GM18909 (cell line): ENCODE data around the gene ZC3H12C.
A peak's percentile ranks its signal among the peaks of the same experiment; 100 is the strongest.

Experiments used
- ATAC-seq: cut with Tn5 transposase; IDR thresholded peaks from one replicate; pipeline ENCODE4 v1.9.1; 2021; ENCODE audit warnings: mild to moderate bottlenecking; ENCODE audit not compliant: unreplicated experiment, poor library complexity

The ZC3H12C gene

DNA sequence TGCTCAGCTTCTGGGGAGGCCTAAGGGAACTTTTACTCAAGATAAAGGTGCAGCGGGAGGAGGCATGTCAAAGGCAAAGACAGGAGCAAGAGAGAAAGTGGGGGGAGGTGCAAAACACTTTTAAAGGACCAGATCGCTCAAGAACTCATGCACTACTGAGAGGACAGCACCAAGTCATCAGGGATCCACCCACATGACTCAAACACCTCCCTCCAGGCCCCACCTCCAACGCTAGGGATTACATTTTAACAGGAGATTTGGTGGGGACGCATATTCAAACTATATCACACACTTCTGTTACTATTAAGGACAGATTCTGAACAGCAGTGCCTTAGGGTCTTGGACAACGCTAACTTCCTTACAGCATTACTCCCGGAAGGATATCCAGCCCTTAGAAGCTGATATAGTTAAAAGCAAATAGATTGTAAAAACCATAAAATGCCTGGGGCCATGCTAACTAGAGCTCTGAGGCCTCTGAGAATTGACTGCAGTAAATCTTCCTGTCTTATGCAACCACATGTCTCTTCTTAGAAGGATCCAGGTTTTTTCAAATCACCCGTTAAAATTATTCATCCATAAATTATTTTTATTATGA is 16.7 kb upstream of the ZC3H12C start:
- ATAC-seq: peak; percentile 48

DNA sequence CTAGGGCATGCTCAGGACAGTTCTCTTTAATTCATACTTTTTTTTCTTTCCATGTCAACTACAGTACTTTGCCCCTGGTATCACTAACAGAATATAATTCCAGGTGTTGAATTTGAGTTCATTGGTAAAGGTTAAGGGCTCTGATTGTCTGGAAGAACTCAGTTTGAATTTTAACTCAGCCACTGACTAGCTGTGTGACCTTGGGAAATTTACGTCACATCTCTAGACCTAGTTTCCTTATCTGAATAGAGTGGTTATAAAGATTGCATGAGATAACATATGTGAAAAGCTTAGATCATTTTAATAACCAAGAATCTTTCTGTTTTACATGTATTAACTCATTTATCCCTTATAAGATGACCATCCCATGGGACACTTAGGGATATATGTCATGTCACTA is 15.8 kb upstream of the ZC3H12C start:
- peak; percentile 29 for ATAC-seq

GRCh38 chr11:110077831-110078325 is 15.3 kb upstream of the ZC3H12C start:
- peak; percentile 92 for ATAC-seq

- ATAC-seq: no peak
Observed at GRCh38 chr11:110078923-110079544, 14.2 kb upstream of the ZC3H12C start.

DNA sequence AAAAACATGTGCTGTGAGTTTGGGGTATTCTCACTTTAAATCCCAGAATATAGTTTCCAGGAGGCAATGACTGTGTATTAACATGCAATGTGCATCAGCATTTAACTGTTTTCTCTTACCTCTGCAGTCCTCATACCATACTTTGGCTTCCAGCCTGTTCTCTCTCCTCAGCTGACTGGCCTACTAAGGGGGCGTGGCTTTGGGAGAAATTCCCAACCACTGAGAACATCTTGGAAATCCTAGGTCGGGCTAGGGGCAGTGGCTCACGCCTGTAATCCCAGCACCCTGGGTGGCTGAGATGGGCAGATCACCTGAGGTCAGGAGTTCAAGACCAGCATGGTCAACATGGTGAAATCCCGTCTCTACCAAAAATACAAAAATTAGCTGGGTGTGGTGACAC is 13.5 kb upstream of the ZC3H12C start:
- no peak for ATAC-seq

DNA sequence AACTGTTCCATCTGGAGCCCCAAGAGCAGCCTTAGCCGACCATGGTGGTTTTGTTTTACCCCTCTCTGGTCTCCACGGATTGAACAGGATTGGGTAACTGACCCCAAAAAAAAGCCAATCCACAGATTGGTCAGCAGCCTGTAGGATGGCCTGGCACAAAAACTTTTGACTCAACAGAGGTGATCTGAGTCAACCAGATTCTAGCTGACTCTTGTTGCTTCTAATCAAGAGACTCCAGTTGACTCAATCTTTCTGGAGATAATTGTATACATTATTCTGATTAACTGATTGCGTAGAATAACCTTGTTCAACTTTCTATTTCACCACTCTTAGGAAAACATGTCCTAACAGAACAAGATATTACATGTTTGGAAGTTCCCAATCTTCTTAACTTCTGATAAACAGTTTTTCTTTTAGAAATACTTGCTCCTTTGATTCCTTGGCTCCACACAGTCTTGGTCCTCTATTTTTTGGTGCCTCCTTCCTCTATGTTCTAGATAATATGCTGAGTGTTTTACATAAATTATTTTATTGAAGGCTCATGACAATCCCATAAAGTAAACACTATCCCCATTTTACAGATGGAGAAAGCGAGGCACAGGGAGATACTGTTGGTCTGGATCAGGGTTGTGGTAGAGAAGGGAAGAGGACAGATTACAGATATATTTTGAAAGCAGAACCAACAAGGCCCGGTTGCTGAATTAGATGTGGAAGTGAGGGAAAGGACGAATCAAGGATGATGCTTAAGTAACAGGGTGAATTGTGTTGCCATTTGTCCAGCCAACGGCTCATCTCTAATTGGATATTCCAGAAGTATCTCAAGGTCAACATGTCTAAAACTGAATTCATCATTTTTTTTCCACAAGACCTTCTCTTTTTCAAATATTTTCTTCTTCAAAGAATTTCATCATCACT is 11.5 kb upstream of the ZC3H12C start:
- ATAC-seq: no peak

- no peak for ATAC-seq
Observed at GRCh38 chr11:110082899-110083298, 10.3 kb upstream of the ZC3H12C start.

DNA sequence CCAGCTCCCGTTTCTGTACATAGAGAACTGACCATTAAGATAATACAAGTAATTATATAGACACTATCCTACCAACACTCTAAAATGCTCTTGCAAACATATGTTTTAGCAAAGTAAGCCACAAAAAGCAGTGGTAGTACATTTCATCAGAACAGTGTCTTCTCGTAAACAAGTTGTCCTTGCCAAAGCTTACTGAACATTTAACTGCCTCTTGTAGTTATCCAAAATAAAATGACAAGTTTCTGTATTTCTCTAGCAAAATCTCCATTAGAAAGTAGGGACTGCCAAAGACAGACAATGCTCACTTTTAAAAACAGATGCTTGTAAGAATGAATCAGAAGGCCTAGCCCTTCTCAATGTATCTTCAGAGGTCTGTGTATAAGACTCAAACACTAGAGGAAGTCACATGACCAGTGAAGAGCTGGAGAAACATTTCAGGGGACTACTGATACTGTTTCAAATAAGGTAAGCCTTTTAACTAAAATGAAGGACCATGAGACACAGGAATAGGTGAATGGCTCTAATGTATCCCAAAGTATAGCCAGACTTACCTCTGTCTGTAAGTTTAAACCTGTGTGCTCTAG is 7.8 kb upstream of the ZC3H12C start:
- ATAC-seq: no peak

- ATAC-seq: no peak
Observed at GRCh38 chr11:110086892-110087309, 6.3 kb upstream of the ZC3H12C start.

- ATAC-seq: no peak
Observed at GRCh38 chr11:110087812-110088534, 5.2 kb upstream of the ZC3H12C start.

- ATAC-seq: no peak
Observed at GRCh38 chr11:110088535-110089344, 4.5 kb upstream of the ZC3H12C start.

- ATAC-seq: peak; percentile 31
Observed at GRCh38 chr11:110089617-110090282, 3.4 kb upstream of the ZC3H12C start.

DNA sequence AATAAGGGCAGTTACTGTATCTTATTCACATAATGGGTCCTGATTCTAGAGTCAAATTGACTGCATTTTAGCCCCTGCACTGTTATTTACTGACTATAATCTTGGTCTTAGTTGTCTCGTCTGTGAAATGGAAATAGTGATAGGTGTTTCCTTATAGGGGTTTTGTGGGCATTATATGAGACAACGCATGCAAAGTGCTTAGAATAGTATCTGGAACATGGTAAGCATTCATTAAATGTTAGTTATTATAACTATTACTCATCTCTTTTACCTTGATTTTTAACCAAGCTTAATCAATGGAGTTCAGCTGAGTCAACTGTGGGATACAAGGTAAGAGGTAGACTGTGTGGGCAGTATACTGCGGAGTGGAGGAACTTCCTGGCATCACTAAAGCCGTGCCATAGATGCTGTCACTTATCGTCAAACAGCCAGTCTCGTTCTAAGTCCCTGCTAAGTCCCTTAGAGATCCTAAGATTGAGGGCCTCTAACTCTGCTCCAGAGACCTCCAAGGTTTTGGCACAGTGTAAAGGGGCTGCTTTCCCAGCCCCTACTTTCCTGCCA is 2.6 kb upstream of the ZC3H12C start:
- ATAC-seq: no peak

GRCh38 chr11:110092111-110092514 is 1.1 kb upstream of the ZC3H12C start:
- ATAC-seq: no peak

GRCh38 chr11:110093407-110094297 is 460 bp downstream of the ZC3H12C start:
- peak; percentile 17 for ATAC-seq

- no peak for ATAC-seq
Observed at GRCh38 chr11:110094298-110095285, 1.4 kb downstream of the ZC3H12C start.
